Measurements from ENCODE around the gene KCNK2.

DNA sequence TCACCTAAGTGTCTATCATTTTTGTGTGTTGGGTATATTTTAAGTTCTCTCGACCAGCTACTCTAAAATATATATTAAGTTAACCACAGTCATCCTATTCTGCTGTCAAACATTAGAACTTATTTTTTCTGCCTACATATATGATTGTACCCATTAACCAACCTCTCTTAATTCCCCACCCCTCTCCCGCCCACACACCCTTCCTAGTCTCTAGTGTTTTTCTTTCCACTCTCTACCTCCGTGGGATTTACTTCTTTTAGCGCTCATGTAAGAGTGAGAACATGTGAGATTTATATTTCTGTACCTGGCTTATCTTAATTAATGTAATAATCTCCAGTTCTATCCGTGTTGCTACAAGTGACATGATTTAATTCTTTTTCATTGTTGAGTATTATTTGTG lies 26.6 kb downstream of the KCNK2 start:
- no peak for TF ChIP-seq POLR2AphosphoS5 (IDR thresholded peaks at IDR 0.05)
- TF ChIP-seq, protein P1, sequence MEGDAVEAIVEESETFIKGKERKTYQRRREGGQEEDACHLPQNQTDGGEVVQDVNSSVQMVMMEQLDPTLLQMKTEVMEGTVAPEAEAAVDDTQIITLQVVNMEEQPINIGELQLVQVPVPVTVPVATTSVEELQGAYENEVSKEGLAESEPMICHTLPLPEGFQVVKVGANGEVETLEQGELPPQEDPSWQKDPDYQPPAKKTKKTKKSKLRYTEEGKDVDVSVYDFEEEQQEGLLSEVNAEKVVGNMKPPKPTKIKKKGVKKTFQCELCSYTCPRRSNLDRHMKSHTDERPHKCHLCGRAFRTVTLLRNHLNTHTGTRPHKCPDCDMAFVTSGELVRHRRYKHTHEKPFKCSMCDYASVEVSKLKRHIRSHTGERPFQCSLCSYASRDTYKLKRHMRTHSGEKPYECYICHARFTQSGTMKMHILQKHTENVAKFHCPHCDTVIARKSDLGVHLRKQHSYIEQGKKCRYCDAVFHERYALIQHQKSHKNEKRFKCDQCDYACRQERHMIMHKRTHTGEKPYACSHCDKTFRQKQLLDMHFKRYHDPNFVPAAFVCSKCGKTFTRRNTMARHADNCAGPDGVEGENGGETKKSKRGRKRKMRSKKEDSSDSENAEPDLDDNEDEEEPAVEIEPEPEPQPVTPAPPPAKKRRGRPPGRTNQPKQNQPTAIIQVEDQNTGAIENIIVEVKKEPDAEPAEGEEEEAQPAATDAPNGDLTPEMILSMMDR (IDR thresholded peaks at IDR 0.05 in 8 of 11, conservative IDR thresholded peaks at IDR 0.05 in 3 of 11) = no peak
